GM19463 (cell line): ENCODE measurements around the gene DCUN1D2.

Source experiments
- ATAC-seq: cut with Tn5 transposase; IDR thresholded peaks from one replicate; pipeline ENCODE4 v1.9.1; 2021; ENCODE audit warnings: mild to moderate bottlenecking, moderate library complexity; ENCODE audit not compliant: unreplicated experiment

Gene DCUN1D2

DNA sequence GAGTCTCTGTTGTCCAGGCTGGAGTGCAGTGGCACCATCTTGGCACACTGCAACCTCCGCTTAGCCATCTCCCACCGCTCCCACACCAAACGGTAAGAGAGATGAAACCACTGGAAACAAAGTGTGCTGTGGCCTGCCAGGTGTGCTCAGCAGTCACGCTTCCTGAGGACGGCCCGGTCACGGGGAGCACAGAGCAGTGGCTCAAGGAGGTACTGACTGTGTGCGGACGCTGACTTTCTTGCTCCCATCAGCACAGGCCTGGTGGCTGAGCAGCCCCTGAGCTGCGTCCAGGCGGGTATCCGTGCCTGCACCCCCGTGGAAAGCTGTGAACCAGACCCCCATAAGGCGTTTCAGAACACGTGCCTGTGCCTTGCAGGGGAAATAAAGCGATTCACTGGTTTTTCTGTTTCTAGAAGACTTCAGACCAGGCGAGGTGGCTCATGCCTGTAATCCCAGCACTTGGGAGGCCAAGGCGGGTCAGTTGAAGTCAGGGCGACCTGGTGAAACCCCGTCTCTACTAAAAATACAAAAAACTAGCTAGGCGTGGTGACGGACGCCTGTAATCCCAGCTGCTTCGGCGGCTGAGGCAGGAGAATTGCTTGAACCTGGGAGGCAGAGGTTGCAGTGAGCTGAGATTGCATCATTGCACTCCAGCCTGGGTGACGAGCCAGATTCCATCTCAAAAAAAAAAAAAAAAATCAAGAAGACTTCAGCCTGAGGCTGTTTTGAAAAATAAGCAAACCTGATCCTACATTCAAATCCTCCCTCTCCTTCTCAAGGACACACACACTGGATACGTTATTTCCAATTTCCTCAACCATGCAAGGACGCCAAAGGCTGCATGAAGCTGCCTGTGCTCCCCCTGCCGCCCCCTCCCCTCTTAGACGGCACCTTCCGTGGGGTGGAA is 62.7 kb downstream of the DCUN1D2 start:
- ATAC-seq = no peak

DNA sequence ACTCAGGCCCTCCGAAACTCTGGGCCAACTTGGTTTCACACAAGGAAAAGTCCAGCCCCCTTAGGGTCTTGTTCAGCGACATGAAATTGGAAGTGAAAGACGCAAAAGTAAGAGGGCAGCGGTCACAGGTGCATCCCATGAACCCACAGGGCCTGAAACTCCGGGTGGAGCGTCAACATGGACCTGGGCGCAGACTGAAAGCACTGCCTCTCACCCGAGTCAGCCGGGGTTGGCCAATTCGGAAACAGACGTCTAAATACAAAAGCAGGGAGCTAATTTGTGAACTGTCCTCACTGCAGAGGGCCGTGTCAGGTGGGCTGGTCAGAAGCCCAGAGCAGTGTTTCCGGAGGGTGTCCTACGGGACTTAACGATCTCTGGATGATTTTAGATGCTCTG is 63.9 kb downstream of the DCUN1D2 start:
- no peak for ATAC-seq

DNA sequence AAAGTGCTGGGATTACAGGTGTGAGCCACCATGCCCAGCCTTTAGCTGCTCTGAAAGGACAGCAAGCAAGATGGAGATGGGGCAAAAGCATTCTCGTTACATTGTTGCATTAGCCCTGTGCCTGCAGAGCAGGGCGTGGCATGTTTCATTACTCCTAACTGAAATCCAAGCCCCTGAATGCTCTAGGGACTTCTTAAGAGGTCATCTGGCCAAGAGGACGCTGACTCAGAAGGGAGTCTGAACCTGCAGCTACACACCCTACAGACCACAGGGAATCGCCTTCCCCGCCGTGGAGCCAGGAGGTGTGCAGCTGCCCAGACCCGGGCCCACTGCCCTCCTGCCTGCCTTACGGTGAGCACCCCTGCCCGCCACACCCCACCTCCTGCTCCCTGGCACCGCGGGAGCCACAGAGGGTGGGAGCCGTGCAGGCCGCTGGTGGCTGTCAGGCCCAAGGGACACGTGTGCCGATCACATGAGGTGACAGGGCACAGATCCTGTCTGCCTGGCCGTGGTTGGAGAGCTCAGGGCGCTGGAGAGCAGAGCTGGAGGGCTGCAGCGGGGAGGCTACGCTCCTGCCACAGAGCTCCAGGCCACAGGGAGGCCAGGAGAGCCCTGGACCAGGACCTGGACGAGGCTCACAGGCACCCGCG is 64.4 kb downstream of the DCUN1D2 start:
- no peak for ATAC-seq

- no peak for ATAC-seq
These were observed 66.9 kb downstream of the DCUN1D2 start for GRCh38 chr13:113423520-113424163.

DNA sequence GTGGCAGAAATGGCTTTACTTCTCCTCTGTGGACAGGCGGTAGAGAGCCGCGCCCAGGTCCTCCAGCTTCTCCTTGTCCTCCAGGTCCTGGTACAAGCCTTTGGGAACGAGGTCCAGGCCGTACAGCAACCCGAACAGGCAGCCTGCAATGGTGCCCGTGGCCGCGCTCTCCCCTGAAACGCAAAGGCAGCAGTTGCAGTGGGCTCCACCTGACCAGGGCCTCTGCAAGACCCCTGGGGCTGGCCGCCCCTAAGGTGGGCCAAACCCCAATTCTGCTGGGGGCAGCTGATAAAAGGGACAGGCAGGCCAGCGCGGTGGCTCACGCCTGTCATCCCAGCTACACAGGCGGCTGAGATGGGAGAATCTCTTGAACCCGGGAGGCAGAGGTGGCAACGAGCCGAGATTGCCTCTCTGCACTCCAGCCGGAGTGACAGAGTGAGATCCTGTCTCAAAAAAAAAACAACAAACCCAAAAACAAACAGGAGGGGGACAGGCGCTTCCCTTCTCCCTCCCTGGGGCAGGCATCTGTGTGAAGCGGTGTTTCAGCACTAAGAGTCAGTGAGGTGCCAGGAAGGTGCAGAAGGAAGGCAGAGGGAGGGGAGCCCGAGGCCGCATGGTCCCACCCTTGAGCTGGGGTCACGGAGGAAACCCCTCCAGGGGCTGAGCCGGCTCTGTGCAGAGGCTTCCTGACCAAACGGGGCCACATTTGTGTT is 67.5 kb downstream of the DCUN1D2 start:
- ATAC-seq = no peak

DNA sequence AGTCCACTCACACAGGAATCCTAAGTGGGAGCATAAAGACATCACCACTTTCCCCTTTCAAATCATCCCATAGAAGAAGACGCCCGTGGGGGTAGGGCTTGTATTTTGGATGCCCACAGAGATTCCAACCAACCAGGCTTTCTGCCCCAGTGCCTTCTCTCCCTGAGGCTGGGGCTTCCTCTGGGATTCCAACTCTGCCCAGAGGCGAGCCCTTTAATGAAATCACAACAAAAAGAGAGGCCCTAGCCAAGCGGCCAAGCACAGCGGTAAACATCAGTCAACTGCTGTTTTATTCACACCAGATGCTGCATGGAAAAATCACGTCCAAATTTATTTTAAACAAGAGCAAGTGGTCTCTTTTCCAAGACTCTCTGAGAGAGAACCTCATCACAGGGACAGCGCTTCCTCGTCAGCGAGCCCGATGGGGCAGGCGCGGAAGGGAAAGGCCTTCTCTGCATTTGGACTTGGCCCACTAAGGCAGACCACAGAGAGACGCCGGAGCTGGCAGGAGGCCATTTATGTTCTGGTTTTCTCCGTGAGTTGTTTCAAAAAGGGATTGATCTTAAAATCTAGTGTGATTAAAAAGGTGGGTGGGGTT is 68.7 kb downstream of the DCUN1D2 start:
- no peak for ATAC-seq

- ATAC-seq = no peak
These were observed 69.5 kb downstream of the DCUN1D2 start for GRCh38 chr13:113420833-113421600.

DNA sequence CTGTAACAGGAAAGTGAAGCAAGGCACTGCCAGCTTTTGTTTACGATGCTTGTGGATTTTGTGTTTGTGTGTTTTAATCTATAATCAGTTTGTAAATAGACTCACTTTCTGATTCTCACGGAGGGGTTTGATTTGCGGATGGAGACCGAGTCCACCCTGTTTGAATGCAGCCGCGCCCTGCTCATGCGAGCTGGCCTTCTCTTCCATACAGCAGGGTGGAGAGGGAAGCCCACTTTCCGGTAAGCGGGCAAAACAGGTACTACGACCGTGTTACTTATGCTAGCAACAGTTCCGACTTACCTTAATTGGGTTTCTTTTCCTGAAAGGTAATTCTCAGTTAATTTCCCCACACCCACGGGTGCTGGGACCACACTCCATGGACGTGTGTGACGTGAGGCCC is 70.3 kb downstream of the DCUN1D2 start:
- ATAC-seq = no peak

- no peak for ATAC-seq
These were observed 70.8 kb downstream of the DCUN1D2 start for GRCh38 chr13:113419531-113420193.

GRCh38 chr13:113418722-113419049 is 71.8 kb downstream of the DCUN1D2 start:
- ATAC-seq = no peak

GRCh38 chr13:113417836-113418721 is 72.4 kb downstream of the DCUN1D2 start:
- ATAC-seq = no peak

DNA sequence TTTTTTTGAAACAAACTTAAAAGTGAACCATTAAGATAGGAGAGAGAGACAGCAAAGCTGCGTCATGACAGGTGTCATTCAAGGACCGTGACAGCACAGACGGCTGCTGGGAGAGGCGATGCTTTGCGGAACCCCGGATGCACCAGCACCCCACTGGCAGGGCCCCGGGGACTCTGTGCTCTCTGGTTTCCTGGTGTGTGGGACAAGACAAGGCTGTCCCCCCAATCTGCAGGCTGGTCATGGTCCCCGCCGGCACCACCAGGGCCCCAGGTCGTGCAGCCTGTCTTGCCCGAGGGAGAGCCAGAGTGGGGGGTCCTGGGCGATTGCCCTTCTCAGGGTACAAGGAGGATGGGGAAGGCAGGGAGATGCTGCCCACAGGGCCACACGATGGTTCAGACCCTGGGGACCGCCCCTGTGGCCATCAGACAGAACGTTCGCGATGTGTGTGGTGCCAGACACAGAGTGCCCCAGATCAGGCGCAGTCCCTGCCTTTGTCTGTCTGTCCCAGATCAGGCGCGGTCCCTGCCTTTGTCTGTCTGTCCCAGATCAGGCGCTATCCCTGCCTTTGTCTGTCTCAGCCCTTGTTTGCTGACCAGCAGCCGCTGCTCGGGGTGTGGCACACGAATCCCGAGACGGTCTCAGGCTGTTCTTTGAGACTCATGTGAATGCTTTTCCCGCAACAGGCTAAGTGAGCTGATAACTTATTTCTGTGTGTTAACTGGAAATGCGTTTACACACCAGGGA is 73.3 kb downstream of the DCUN1D2 start:
- no peak for ATAC-seq

DNA sequence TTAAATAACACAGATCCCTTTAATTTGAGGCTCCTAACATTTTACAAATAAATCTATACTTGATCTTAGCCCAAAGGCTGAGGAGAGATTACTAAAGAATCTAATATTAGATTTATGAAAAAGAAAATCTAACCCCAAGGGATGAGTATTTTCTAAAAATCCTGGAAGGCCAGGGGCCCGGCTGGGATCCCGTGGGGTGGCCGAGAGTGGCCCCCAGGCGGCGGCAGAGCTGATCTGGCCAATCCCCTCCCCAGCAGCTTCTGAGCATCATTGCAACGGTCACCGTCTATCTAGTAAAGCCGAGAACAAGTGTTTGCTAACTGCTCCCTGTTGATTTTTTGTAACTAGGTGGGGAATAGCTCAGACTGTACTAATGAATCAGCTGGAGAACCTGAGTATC is 74.7 kb downstream of the DCUN1D2 start:
- ATAC-seq = no peak

DNA sequence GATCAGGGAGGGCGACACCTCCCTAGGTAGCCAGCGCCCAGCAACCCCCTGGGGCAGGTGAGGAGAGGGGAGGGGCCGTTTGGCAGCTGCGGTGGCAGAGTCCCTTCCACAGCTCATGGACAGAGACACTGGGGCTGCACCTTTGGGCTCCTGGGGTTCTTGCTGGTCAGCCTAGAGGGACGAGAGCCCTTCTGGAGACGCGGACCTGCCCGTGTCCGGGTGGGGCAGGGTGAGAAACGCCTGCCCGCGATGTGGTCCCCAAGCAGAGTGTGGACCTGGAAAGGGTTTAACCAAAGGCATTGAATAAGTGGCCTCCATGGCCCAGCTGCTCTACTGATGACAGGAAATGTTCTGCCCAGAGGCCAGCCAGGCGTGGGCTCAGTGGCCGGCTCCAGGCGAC is 75.5 kb downstream of the DCUN1D2 start:
- ATAC-seq = no peak

DNA sequence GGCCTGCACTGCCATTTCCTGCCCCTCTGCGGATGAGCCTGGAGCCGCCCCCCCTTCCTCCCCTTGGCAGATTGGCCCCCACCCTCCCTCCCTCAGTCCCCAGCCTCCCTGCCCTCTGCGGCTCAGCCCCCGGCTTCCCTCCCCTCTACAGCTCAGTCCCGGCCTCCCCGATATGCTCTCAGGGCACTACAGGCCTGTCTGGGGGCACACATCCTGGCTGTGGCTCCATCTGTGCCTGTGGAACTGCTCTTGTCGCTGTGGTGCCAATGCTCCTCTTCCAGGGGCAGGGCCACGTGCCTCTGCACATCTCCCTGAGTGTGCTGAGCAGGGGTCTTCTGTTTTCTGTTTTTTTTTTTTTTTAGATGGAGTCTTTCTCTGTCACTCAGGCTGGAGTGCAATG is 76.2 kb downstream of the DCUN1D2 start:
- ATAC-seq = no peak

- ATAC-seq = no peak
These were observed 76.6 kb downstream of the DCUN1D2 start for GRCh38 chr13:113413898-113414282.

DNA sequence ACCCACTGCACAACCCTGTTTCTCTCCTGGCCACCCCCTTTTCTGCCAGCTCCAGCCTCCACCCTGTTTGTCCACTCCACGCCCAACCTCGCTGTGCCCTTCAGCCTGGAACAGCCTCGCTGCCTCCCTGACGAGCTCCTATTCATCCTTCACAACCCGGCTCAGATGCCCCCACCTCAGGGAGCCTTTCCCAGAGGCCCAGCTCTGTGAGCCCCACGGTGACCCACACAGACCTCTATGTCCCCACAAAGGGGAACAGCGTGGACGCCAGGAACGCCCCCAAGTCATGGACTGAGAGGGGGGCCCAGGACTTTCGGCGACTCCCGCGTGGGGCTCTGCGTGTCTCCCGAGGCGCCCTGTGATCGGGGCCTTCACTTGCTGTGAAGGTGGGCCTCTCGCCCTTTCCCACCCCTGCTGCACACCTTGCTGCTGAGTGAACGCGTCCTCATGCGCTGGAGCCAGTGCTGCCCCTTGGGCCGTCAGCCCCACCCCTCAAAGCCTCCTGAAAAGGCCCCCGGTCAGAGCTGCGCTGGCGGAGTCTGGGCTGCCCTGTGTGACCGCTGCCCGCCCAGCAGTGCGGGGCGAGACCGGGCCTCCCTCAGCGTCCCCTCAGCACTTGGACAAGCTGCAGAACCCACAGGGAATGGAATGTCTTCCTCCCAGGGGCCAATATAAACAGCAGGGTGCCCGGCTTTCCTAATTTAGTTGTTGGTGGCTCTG is 77.2 kb downstream of the DCUN1D2 start:
- no peak for ATAC-seq
